HG03103 (cell line): ENCODE measurements around the gene PACS2.
"Not testable (repeated sequence)": the region's sequence is repeated elsewhere in the genome, so short reads cannot be mapped to it uniquely, and the experiment has no call there.

Experiments used
- ATAC-seq: cut with Tn5 transposase; IDR thresholded peaks from one replicate; pipeline ENCODE4 v1.9.1; 2021; ENCODE audit warnings: low read depth; ENCODE audit not compliant: unreplicated experiment

The PACS2 gene

GRCh38 chr14:105347587-105347968 lies 33.0 kb downstream of the PACS2 start:
- ATAC-seq: no peak

GRCh38 chr14:105348169-105348944 lies 33.8 kb downstream of the PACS2 start:
- no peak for ATAC-seq

- ATAC-seq: no peak
These were observed 34.6 kb downstream of the PACS2 start for GRCh38 chr14:105348945-105349699.

GRCh38 chr14:105349992-105350391 lies 35.4 kb downstream of the PACS2 start:
- no peak for ATAC-seq

- no peak for ATAC-seq
These were observed 36.1 kb downstream of the PACS2 start for GRCh38 chr14:105350450-105351244.

- no peak for ATAC-seq
These were observed 36.9 kb downstream of the PACS2 start for GRCh38 chr14:105351410-105351809.

GRCh38 chr14:105351920-105352851 lies 37.6 kb downstream of the PACS2 start:
- ATAC-seq: no peak

- no peak for ATAC-seq
These were observed 38.6 kb downstream of the PACS2 start for GRCh38 chr14:105353136-105353535.

- ATAC-seq: no peak
These were observed 40.0 kb downstream of the PACS2 start for GRCh38 chr14:105354541-105354940.

- no peak for ATAC-seq
These were observed 40.6 kb downstream of the PACS2 start for GRCh38 chr14:105355049-105355575.

GRCh38 chr14:105355850-105356604 lies 41.5 kb downstream of the PACS2 start:
- ATAC-seq: no peak

GRCh38 chr14:105356927-105357326 lies 42.4 kb downstream of the PACS2 start:
- ATAC-seq: no peak

- no peak for ATAC-seq
These were observed 43.1 kb downstream of the PACS2 start for GRCh38 chr14:105357626-105358025.

- ATAC-seq: no peak
These were observed 43.7 kb downstream of the PACS2 start for GRCh38 chr14:105358140-105358846.

- no peak for ATAC-seq
These were observed 44.4 kb downstream of the PACS2 start for GRCh38 chr14:105358943-105359342.

- not testable (repeated sequence) for ATAC-seq
These were observed 46.9 kb downstream of the PACS2 start for GRCh38 chr14:105361412-105361811.

GRCh38 chr14:105363847-105364708 lies 49.5 kb downstream of the PACS2 start:
- no peak for ATAC-seq

GRCh38 chr14:105365101-105365500 lies 50.6 kb downstream of the PACS2 start:
- ATAC-seq: no peak
